Ovary (tissue), 9 donors: ENCODE results near the gene GMEB2. TPM values are rescaled to one million over a fixed set of nuclear protein-coding genes. Genes with fewer than 3 reads are reported as not detected.

Experiments used
- DNase-seq, 5 donors: peaks; one replicate each; pipeline ENCODE4 v3.0.0-alpha.2; 2019 to 2020
- H3K27ac ChIP-seq, 2 donors: fragments of 200-600 bp; one replicate each; pipeline versions ENCODE4 v1.5.1 to v1.8.0; 2019 to 2022
- H3K27me3 ChIP-seq: fragments of 200-600 bp; one replicate; pipeline ENCODE4 v1.8.0; 2022
- H3K36me3 ChIP-seq: fragments of 200-600 bp; sonication (generic); one replicate; pipeline ENCODE4 v1.5.1; 2019
- H3K4me1 ChIP-seq: one replicate; pipeline ENCODE4 v1.8.1; 2013; ENCODE audit warnings: mild to moderate bottlenecking, moderate library complexity; ENCODE audit not compliant: insufficient read depth
- H3K4me3 ChIP-seq: fragments of 200-600 bp; sonication (generic); one replicate; pipeline ENCODE4 v1.5.1; 2017
- H3K9me3 ChIP-seq, 2 donors: fragments of 200-600 bp in 1 of 2; sonication (generic) in 1 of 2; one replicate each; pipeline versions ENCODE4 v1.5.1 to v1.8.1; 2013 to 2019; ENCODE audit warnings: mild to moderate bottlenecking in 1 of 2, moderate library complexity in 1 of 2
- CTCF ChIP-seq, 3 donors: fragments of 450-650 bp in 2 of 3; fragments of 200-600 bp in 1 of 3; IDR thresholded peaks; one replicate each; pipeline versions ENCODE4 v1.5.1 to v1.8.0; 2016 to 2022; ENCODE audit warnings: antibody characterized with exemption in 3 of 3, mild to moderate bottlenecking in 1 of 3
- EP300 ChIP-seq: sonication (generic); formaldehyde crosslinking; IDR thresholded peaks from one replicate; pipeline ENCODE4 v1.6.1; 2017; ENCODE audit warnings: antibody characterized with exemption
- POLR2A ChIP-seq: fragments of 450-650 bp; IDR thresholded peaks from one replicate; pipeline ENCODE4 v1.6.1; 2017; ENCODE audit warnings: antibody characterized with exemption, mild to moderate bottlenecking, moderate library complexity
- WGBS, 3 donors: extraction: QIAGEN DNeasy Blood & Tissue Kit in 1 of 3; methylation state at CpG; one replicate each; pipeline versions ENCODE4 v1.1.5 to v1.1.7; 2013 to 2017; 5-methylcytosine and 5-hydroxymethylcytosine counted together
- intact Hi-C, 4 donors: fragments of 100-400 bp; cut with DNase I; formaldehyde crosslinking; loops; one replicate each; pipeline versions ENCODE4 v1.11.0 to v1.15.1; 2022 to 2023
- polyA plus RNA-seq, 2 donors: library from polyadenylated mRNA; stranded (reverse); fragments of 200-250 nt in 1 of 2; fragments of 350-450 nt in 1 of 2; fragmentation: Illumina TruSeq in 1 of 2; extraction: RNeasy Lipid Tissue Mini Kit (QIAGEN cat#74804) in 1 of 2; gene quantifications; one replicate each; pipeline ENCODE4 v1.2.3, GENCODE V29; 2013 to 2014
- total RNA-seq, 7 donors: library from RNA; depleted of rRNA in 2 of 7; stranded (reverse); fragments of >200 nt in 2 of 7; fragmentation: NEBNext Ultra II Directional in 3 of 7; extraction: Animal tissue kit (Norgen Biotek cat#: 25700) in 3 of 7; gene quantifications; one replicate each; pipeline versions ENCODE4 v1.1.0 to v1.2.4, GENCODE V29; 2016 to 2023
- donor health status: DM: no; HTN: no; CAD: no; lungs with moderate emphysema.
- donor health status: DM: no; HTN: no; CAD: no.
- donor health status: Bipolar disorder and iron deficiency.
- donor health status: DM: yes; HTN: yes; CAD: no.
- donor health status: DM: no; HTN: no; CAD: no.
- donor health status: DM: yes; HTN: yes; CAD: no.

The GMEB2 gene
- total and polyA plus RNA-seq, 9 donors = 4.1 to 14.7 (median 9.7) TPM

GRCh38 chr20:63655249-63655648 lies 28.3 kb upstream of the GMEB2 start:
- TF ChIP-seq EP300 = no peak
- no peak for TF ChIP-seq POLR2A
- TF ChIP-seq CTCF (IDR thresholded peaks at IDR 0.05) = no peak
- intact Hi-C loops = no loop called here
- H3K9me3 ChIP-seq = no peaks in the 10 kb centered on the region
- H3K27me3 ChIP-seq = no peaks in the 10 kb centered on the region
- WGBS, 3 donors = 71 to 83% (median 75%) methylated on average over 4 of the region's 4 CpGs
- no peak overlapping the region for H3K27ac ChIP-seq
- no peak overlapping the region for H3K4me3 ChIP-seq
- peaks cover 25% of the 10 kb centered on the region for H3K4me1 ChIP-seq
- no peaks in the 10 kb centered on the region for H3K36me3 ChIP-seq
- peak in 1 of 5 donors; percentile 57 for DNase-seq

GRCh38 chr20:63653974-63654668 lies 27.2 kb upstream of the GMEB2 start:
- no peak for TF ChIP-seq POLR2A
- TF ChIP-seq EP300 = no peak
- H3K9me3 ChIP-seq = no peaks in the 10 kb centered on the region
- H3K36me3 ChIP-seq = no peaks in the 10 kb centered on the region
- WGBS, 3 donors = 45 to 48% (median 46%) methylated on average over 15 of the region's 15 CpGs
- peak overlapping the region; percentile 35 for H3K4me3 ChIP-seq
- no peaks in the 10 kb centered on the region for H3K27me3 ChIP-seq
- peaks cover 22% of the 10 kb centered on the region for H3K4me1 ChIP-seq
- H3K27ac ChIP-seq = peak overlapping the region in 1 of 2 donors; percentile 41
- peak in 1 of 5 donors; percentile 37 for DNase-seq
- intact Hi-C loops = no loop called here

- intact Hi-C loops = no loop called here
- peak within 1 kb of the TSS; percentile 41 for H3K4me3 ChIP-seq
- H3K36me3 ChIP-seq = no peaks in the 10 kb centered on the region
- peak; percentile 26 for TF ChIP-seq POLR2A
- TF ChIP-seq CTCF (IDR thresholded peaks at IDR 0.05) = no peak
- 1 to 3% (median 1%) methylated on average over 17 to 73 of the region's 73 CpGs for WGBS, 3 donors
- no peaks in the 10 kb centered on the region for H3K9me3 ChIP-seq
- H3K4me1 ChIP-seq = peaks cover 21% of the 10 kb centered on the region
- H3K27ac ChIP-seq = peak within 1 kb of the TSS in 1 of 2 donors; percentile 41
- peak; percentile 93 to 97 (median 94) for DNase-seq
- no peaks in the 10 kb centered on the region for H3K27me3 ChIP-seq
Measured at GRCh38 chr20:63653041-63653973, 26.4 kb upstream of the GMEB2 start, which contains the start of gene STMN3. Gene STMN3 (minus strand): TSS chr20:63653424. CDS start chr20:63653345, 79 bp downstream.

GRCh38 chr20:63652192-63652980 lies 25.5 kb upstream of the GMEB2 start:
- WGBS, 3 donors = 0% methylated on average over 53 to 91 of the region's 91 CpGs
- H3K27ac ChIP-seq = no peak overlapping the region
- peak overlapping the region; percentile 41 for H3K4me3 ChIP-seq
- TF ChIP-seq POLR2A = no peak
- no peak for TF ChIP-seq CTCF (IDR thresholded peaks at IDR 0.05)
- no peak for TF ChIP-seq EP300
- no peaks in the 10 kb centered on the region for H3K36me3 ChIP-seq
- no peaks in the 10 kb centered on the region for H3K9me3 ChIP-seq
- DNase-seq = peak; percentile 46 to 77 (median 73)
- peaks cover 19% of the 10 kb centered on the region for H3K4me1 ChIP-seq
- intact Hi-C loops = no loop called here
- H3K27me3 ChIP-seq = no peaks in the 10 kb centered on the region
